H1 (cell line): ENCODE data around the gene FBXO21.

Experiments
- CEBPB ChIP-seq: IDR thresholded peaks from 2 replicates; pipeline ENCODE4 v1.6.1; 2012; ENCODE audit warnings: low read depth, low read length
- CTCF ChIP-seq, 3 experiments: IDR thresholded peaks; 1 replicate in 2 of 3; 2 replicates in 1 of 3; pipeline versions ENCODE4 v1.5.1 to v1.6.1; 2011; ENCODE audit warnings: low read length in 3 of 3, mild to moderate bottlenecking in 3 of 3, inconsistent platforms in 2 of 3, low read depth in 1 of 3, moderate library complexity in 1 of 3; ENCODE audit not compliant: insufficient read depth in 1 of 3; ENCODE audit errors: control extremely low read depth in 1 of 3
- EP300 ChIP-seq, 2 experiments: IDR thresholded peaks; 1 replicate in 1 of 2; 2 replicates in 1 of 2; pipeline ENCODE4 v1.6.1; 2011 to 2012; ENCODE audit warnings: low read depth in 2 of 2, low read length in 2 of 2, mild to moderate bottlenecking in 2 of 2, borderline replicate concordance in 1 of 2, inconsistent platforms in 1 of 2, moderate library complexity in 1 of 2
- EZH2 ChIP-seq: fragments of 200-600 bp; sonication (generic); IDR thresholded peaks from 2 replicates; pipeline ENCODE4 v1.7.1; 2012; ENCODE audit warnings: low read depth, mild to moderate bottlenecking, moderate library complexity, low read length, inconsistent platforms; ENCODE audit not compliant: severe bottlenecking
- GABPA ChIP-seq: IDR thresholded peaks from 2 replicates; pipeline ENCODE4 v1.6.1; 2011; ENCODE audit warnings: mild to moderate bottlenecking, low read length, moderate library complexity, borderline replicate concordance; ENCODE audit not compliant: insufficient read depth
- HDAC6 ChIP-seq: IDR thresholded peaks from one replicate; pipeline ENCODE4 v1.7.1; 2012; ENCODE audit warnings: low read depth, mild to moderate bottlenecking, inconsistent platforms, low read length, moderate library complexity
- POLR2A ChIP-seq, 2 experiments: IDR thresholded peaks; 1 replicate in 1 of 2; 2 replicates in 1 of 2; pipeline ENCODE4 v1.6.1; 2011; ENCODE audit warnings: low read depth in 2 of 2, low read length in 2 of 2, mild to moderate bottlenecking in 2 of 2; ENCODE audit errors: control extremely low read depth in 1 of 2
- RAD21 ChIP-seq, 2 experiments: IDR thresholded peaks in 1 of 2; conservative IDR thresholded peaks in 1 of 2; 2 replicates each; pipeline ENCODE4 v1.6.1; 2011; ENCODE audit warnings: low read depth in 2 of 2, low read length in 2 of 2, improper control_type of control experiment in 1 of 2, inconsistent platforms in 1 of 2, mild to moderate bottlenecking in 1 of 2, moderate library complexity in 1 of 2
- RFX5 ChIP-seq: IDR thresholded peaks from 2 replicates; pipeline ENCODE4 v1.6.1; 2011; ENCODE audit warnings: low read depth, low read length, improper control_type of control experiment, borderline replicate concordance
- USF2 ChIP-seq: IDR thresholded peaks from 2 replicates; pipeline ENCODE4 v1.6.1; 2011; ENCODE audit warnings: low read length, improper control_type of control experiment

- TF ChIP-seq CTCF (IDR thresholded peaks at IDR 0.05; ENCODE audit: control extremely low read depth in 1 of 3, insufficient read depth in 1 of 3, low read depth in 1 of 3, low read length in 3 of 3) (no peak), POLR2A (IDR thresholded peaks at IDR 0.05; ENCODE audit: control extremely low read depth in 1 of 2, low read depth in 2 of 2, low read length in 2 of 2) (no peak), EZH2 (no peak), CEBPB (no peak), GABPA (no peak), HDAC6 (no peak), EP300 (IDR thresholded peaks at IDR 0.05; ENCODE audit: borderline replicate concordance in 1 of 2, low read depth in 2 of 2, low read length in 2 of 2) (no peak), RAD21 (IDR thresholded peaks at IDR 0.05 in 1 of 2, conservative IDR thresholded peaks at IDR 0.05 in 1 of 2; ENCODE audit: low read depth in 2 of 2, low read length in 2 of 2) (no peak), USF2 (no peak), RFX5 (no peak)
Measured at GRCh38 chr12:117125767-117126166, 64.5 kb downstream of the FBXO21 start.
